Thoracic aorta (tissue), 2 donors: ENCODE data around the gene BRICD5. TPM values are rescaled to one million over a fixed set of nuclear protein-coding genes. Genes with fewer than 3 reads are reported as not detected.

ENCODE experiments used
- ATAC-seq: fragments of 150-250 bp; one replicate; pipeline ENCODE4 v1.8.0; 2017; ENCODE audit warnings: low read depth; ENCODE audit not compliant: insufficient number of reproducible peaks, low FRiP score
- DNase-seq: peaks from one replicate; pipeline ENCODE4 v3.0.0-alpha.2; 2020; ENCODE audit warnings: low spot score
- H3K27ac ChIP-seq, 2 donors: fragments of 200-600 bp; sonication (generic); 1 replicate in 1 of 2; 2 replicates in 1 of 2; pipeline ENCODE4 v1.5.1; 2016; ENCODE audit warnings: mild to moderate bottlenecking in 2 of 2, moderate library complexity in 2 of 2
- H3K27me3 ChIP-seq: fragments of 200-600 bp; sonication (generic); replicated peaks from 2 replicates; pipeline ENCODE4 v1.6.0; 2016; ENCODE audit warnings: mild to moderate bottlenecking; ENCODE audit not compliant: insufficient read depth
- H3K36me3 ChIP-seq: fragments of 200-600 bp; sonication (generic); one replicate; pipeline ENCODE4 v1.5.1; 2016
- H3K4me1 ChIP-seq, 2 donors: fragments of 200-600 bp; sonication (generic); 1 replicate in 1 of 2; 2 replicates in 1 of 2; pipeline versions ENCODE4 v1.5.1 to v1.6.0; 2016; ENCODE audit warnings: low read depth in 2 of 2, mild to moderate bottlenecking in 1 of 2; ENCODE audit not compliant: control insufficient read depth in 1 of 2
- H3K4me3 ChIP-seq: fragments of 200-600 bp; sonication (generic); 2 replicates; pipeline ENCODE4 v1.5.1; 2016; ENCODE audit warnings: mild to moderate bottlenecking
- H3K9me3 ChIP-seq: fragments of 200-600 bp; sonication (generic); 2 replicates; pipeline ENCODE4 v1.5.1; 2016
- CTCF ChIP-seq: fragments of 200-600 bp; sonication (generic); IDR thresholded peaks from one replicate; pipeline ENCODE4 v1.5.1; 2019; ENCODE audit warnings: antibody characterized with exemption
- total RNA-seq, 2 donors: library from RNA; depleted of rRNA; stranded (reverse); fragments of >200 nt; gene quantifications; one replicate each; pipeline versions ENCODE4 v1.1.0 to v1.2.3, GENCODE V29; 2016

Gene BRICD5
- total RNA-seq, 2 donors from 2014 or later: 11.4 to 43.1 TPM

GRCh38 chr16:2230376-2230775 is 19.7 kb upstream of the BRICD5 start:
- Histone ChIP-seq H3K4me1 (no peaks in the 10 kb centered on the region), H3K27ac (no peak overlapping the region), H3K9me3 (no peaks in the 10 kb centered on the region), H3K27me3 (no peaks in the 10 kb centered on the region), H3K36me3 (peaks cover 62% of the 10 kb centered on the region), H3K4me3 (no peak overlapping the region)
- no peak for DNase-seq
- no peak for TF ChIP-seq CTCF
- no peak for ATAC-seq

- no peak for TF ChIP-seq CTCF
- Histone ChIP-seq H3K27ac (no peak overlapping the region), H3K4me3 (no peak overlapping the region), H3K4me1 (peaks cover 5 to 6% of the 10 kb centered on the region in 2 donors), H3K9me3 (no peaks in the 10 kb centered on the region), H3K36me3 (peaks cover 55% of the 10 kb centered on the region), H3K27me3 (no peaks in the 10 kb centered on the region)
- ATAC-seq (no peak), DNase-seq (no peak)
Observed at GRCh38 chr16:2229632-2230250, 19.1 kb upstream of the BRICD5 start.

- Histone ChIP-seq H3K27ac (no peak overlapping the region), H3K9me3 (no peaks in the 10 kb centered on the region), H3K4me1 (peaks cover 11 to 13% of the 10 kb centered on the region in 2 donors), H3K4me3 (no peak overlapping the region), H3K27me3 (no peaks in the 10 kb centered on the region), H3K36me3 (peaks cover 50% of the 10 kb centered on the region)
- ATAC-seq (no peak), DNase-seq (no peak)
- no peak for TF ChIP-seq CTCF
Observed at GRCh38 chr16:2229091-2229490, 18.4 kb upstream of the BRICD5 start.

GRCh38 chr16:2228161-2228824 is 17.6 kb upstream of the BRICD5 start:
- TF ChIP-seq CTCF: no peak
- Histone ChIP-seq H3K4me1 (peaks cover 12 to 14% of the 10 kb centered on the region in 2 donors), H3K4me3 (no peak overlapping the region), H3K36me3 (peaks cover 42% of the 10 kb centered on the region), H3K27ac (no peak overlapping the region), H3K27me3 (no peaks in the 10 kb centered on the region), H3K9me3 (no peaks in the 10 kb centered on the region)
- DNase-seq: no peak
- no peak for ATAC-seq

GRCh38 chr16:2226918-2227317 is 16.3 kb upstream of the BRICD5 start:
- no peak for TF ChIP-seq CTCF
- H3K4me1 ChIP-seq: peaks cover 12 to 14% of the 10 kb centered on the region in 2 donors
- DNase-seq: no peak
- peaks cover 29% of the 10 kb centered on the region for H3K36me3 ChIP-seq
- no peaks in the 10 kb centered on the region for H3K27me3 ChIP-seq
- H3K9me3 ChIP-seq: no peaks in the 10 kb centered on the region
- no peak for ATAC-seq
- H3K27ac ChIP-seq: no peak overlapping the region
- no peak overlapping the region for H3K4me3 ChIP-seq
